ENCODE results near the gene ARL14EP.

- no peak for TF ChIP-seq CTCF (IDR thresholded peaks at IDR 0.05)
- TF ChIP-seq POLR2A (IDR thresholded peaks at IDR 0.05; ENCODE audit: low read depth) = no peak
- TF ChIP-seq POLR2AphosphoS5 (IDR thresholded peaks at IDR 0.05) = no peak
Observed at GRCh38 chr11:30326114-30326778, 3.3 kb downstream of the ARL14EP start.
